GM19463 (cell line): ENCODE measurements around the gene PYCARD.

ENCODE experiments used
- ATAC-seq: cut with Tn5 transposase; IDR thresholded peaks from one replicate; pipeline ENCODE4 v1.9.1; 2021; ENCODE audit warnings: mild to moderate bottlenecking, moderate library complexity; ENCODE audit not compliant: unreplicated experiment

Gene PYCARD

GRCh38 chr16:31167315-31167714 lies 35.2 kb downstream of the PYCARD start:
- ATAC-seq = no peak

DNA sequence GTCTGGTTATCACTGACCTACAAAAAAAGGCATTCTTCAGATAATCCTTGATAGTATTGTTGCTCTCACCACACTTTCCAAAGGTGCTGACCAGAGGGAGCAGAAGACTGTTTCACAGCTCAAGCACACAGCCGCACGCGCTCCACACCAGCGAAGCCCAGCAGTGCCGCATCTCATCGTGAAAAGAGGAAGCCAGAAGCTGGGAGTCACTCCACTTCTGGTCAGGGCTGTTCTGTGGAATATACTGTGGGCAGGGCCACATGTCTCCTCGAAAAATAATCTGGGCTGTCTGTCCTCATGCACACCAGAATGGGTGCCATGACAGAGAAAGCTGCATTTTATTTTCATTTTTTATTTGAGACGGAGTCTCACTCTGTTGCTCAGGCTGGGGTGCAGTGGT lies 45.4 kb downstream of the PYCARD start:
- ATAC-seq = no peak
